GM12878 (cell line): ENCODE data around the gene RPL10. TPM values are rescaled to one million over a fixed set of nuclear protein-coding genes. Genes with fewer than 3 reads are reported as not detected.
A peak's percentile ranks its signal among the peaks of the same experiment; 100 is the strongest.
"Not testable (repeated sequence)": the region's sequence is repeated elsewhere in the genome, so short reads cannot be mapped to it uniquely, and the experiment has no call there.

ENCODE experiments used
- ATAC-seq: fragments of 200-7000 bp; cut with Tn5 transposase; 3 replicates; pipeline ENCODE4 v1.9.1; 2020; ENCODE audit warnings: mild to moderate bottlenecking, moderate library complexity
- BruUV-seq: library from RNA; stranded (reverse); fragments of 400-500 nt; replicated peaks from 2 replicates; lab custom pipeline; 2021; lab: Mats Ljungman, UMichigan
- CTCF ChIA-PET: fragments of 300-600 bp; sonication (Branson Sonifier 250); formaldehyde crosslinking; extraction: SDS; loops from one replicate; lab custom pipeline; 2021; ENCODE audit warnings: inconsistent platforms; lab: Yijun Ruan, JAX
- POLR2A ChIA-PET: fragments of 350-600 bp; formaldehyde crosslinking; extraction: SDS; loops from one replicate; lab custom pipeline; 2021; ENCODE audit warnings: inconsistent platforms; lab: Charles Lee
- RAD21 ChIA-PET: fragments of 300-600 bp; sonication (Branson Sonifier 250); formaldehyde crosslinking; loops from one replicate; lab custom pipeline; 2023; ENCODE audit warnings: antibody characterized with exemption; ENCODE audit not compliant: unreplicated experiment; lab: Charles Lee
- SMC1A ChIA-PET: fragments of 300-600 bp; sonication (Branson Sonifier 250); formaldehyde crosslinking; loops from one replicate; lab custom pipeline; 2023; ENCODE audit not compliant: unreplicated experiment, uncharacterized antibody; lab: Charles Lee
- DNase-seq: peaks from one replicate; pipeline ENCODE4 v3.0.0-alpha.2; 2011; ENCODE audit warnings: low read depth, low spot score
- FAIRE-seq: peaks from 3 replicates; lab custom pipeline; 2011; peaks lifted over from hg19 to GRCh38; lab: Jason Lieb, UNC
- H2AFZ ChIP-seq: 2 replicates; pipeline ENCODE4 v1.6.0; 2011; ENCODE audit warnings: low read depth, low read length, control low read depth; ENCODE audit not compliant: control insufficient read depth
- H3K27ac ChIP-seq: 2 replicates; pipeline ENCODE4 v1.5.1; 2011; ENCODE audit warnings: control low read depth; ENCODE audit not compliant: control insufficient read depth, insufficient read depth
- H3K27me3 ChIP-seq, 2 experiments: replicated peaks in 1 of 2; 2 replicates each; pipeline versions ENCODE4 v1.6.0 to v1.6.1; 2011; ENCODE audit warnings: low read length in 1 of 2; ENCODE audit not compliant: control insufficient read depth in 2 of 2, insufficient read depth in 2 of 2
- H3K36me3 ChIP-seq, 2 experiments: 2 replicates each; pipeline ENCODE4 v1.5.1; 2011; ENCODE audit warnings: low read length in 1 of 2; ENCODE audit not compliant: control insufficient read depth in 2 of 2, insufficient read depth in 2 of 2
- H3K4me1 ChIP-seq: 2 replicates; pipeline ENCODE4 v1.6.1; 2011; ENCODE audit warnings: mild to moderate bottlenecking, low read length, moderate library complexity, mixed read lengths; ENCODE audit not compliant: control insufficient read depth, insufficient read depth
- H3K4me2 ChIP-seq: 2 replicates; pipeline ENCODE4 v1.6.0; 2011; ENCODE audit warnings: control low read depth; ENCODE audit not compliant: control insufficient read depth, insufficient read depth
- H3K4me3 ChIP-seq: fragments of 200-600 bp; sonication (generic); 2 replicates; pipeline ENCODE4 v1.5.1; 2016
- H3K79me2 ChIP-seq: 2 replicates; pipeline ENCODE4 v1.6.0; 2011; ENCODE audit warnings: low read length; ENCODE audit not compliant: control insufficient read depth, insufficient read depth
- H3K9ac ChIP-seq: 2 replicates; pipeline ENCODE4 v1.8.0; 2011; ENCODE audit warnings: low read length, control low read depth, mixed read lengths; ENCODE audit not compliant: control insufficient read depth, insufficient read depth
- H3K9me3 ChIP-seq: replicated peaks from 3 replicates; pipeline ENCODE4 v1.5.1; 2011; ENCODE audit warnings: mild to moderate bottlenecking, low read length; ENCODE audit not compliant: control insufficient read depth, insufficient read depth
- H4K20me1 ChIP-seq: 2 replicates; pipeline ENCODE4 v1.6.0; 2011; ENCODE audit not compliant: control insufficient read depth, insufficient read depth
- WGBS: methylation state at CpG from one replicate; pipeline ENCODE4 v1.1.6; 2016; ENCODE audit warnings: low lambda C conversion rate; ENCODE audit not compliant: insufficient replicate concordance, insufficient coverage; ENCODE audit errors: missing lambda C conversion rate; 5-methylcytosine and 5-hydroxymethylcytosine counted together
- in situ Hi-C: fragments of 300-500 bp; cut with MboI; formaldehyde crosslinking; loops from 9 replicates; pipeline ENCODE4 v1.14.3; 2018; ENCODE audit warnings: mixed read lengths
- intact Hi-C: fragments of 100-400 bp; cut with micrococcal nuclease; formaldehyde crosslinking; loops from one replicate; pipeline ENCODE4 v1.14.2; 2022; ENCODE audit not compliant: unreplicated experiment
- polyA plus RNA-seq, 11 experiments: library from polyadenylated mRNA; depleted of rRNA in 4 of 11; unstranded in 6 of 11; stranded (reverse) in 5 of 11; fragments of >200 nt; fragmentation: Nextera tagmentation in 4 of 11; fragmentation: Illumina TruSeq in 1 of 11; extraction: Ambion mirVana in 4 of 11; extraction: Trizol in 1 of 11; gene quantifications; 1 replicate in 1 of 11; 2 replicates in 10 of 11; pipeline versions ENCODE4 v1.2.1 to v1.2.3, GENCODE V29; 2011 to 2016; ENCODE audit warnings: inconsistent platforms in 2 of 11, missing spikeins in 2 of 11, low read depth in 1 of 11
- total RNA-seq, 4 experiments: library from RNA; depleted of rRNA in 3 of 4; stranded (reverse); fragments of >200 nt in 3 of 4; fragmentation: Illumina TruSeq in 1 of 4; extraction: Trizol in 1 of 4; gene quantifications; 2 replicates each; pipeline versions ENCODE4 v1.2.1 to v1.2.3, GENCODE V29; 2013 to 2021

RPL10 gene
- total and polyA plus RNA-seq, 10 of the 15 experiments (the other 5 are each of a cell fraction or from before 2014, with no cell fraction given) = 1,938 to 7,222 (median 4,494) TPM

DNA sequence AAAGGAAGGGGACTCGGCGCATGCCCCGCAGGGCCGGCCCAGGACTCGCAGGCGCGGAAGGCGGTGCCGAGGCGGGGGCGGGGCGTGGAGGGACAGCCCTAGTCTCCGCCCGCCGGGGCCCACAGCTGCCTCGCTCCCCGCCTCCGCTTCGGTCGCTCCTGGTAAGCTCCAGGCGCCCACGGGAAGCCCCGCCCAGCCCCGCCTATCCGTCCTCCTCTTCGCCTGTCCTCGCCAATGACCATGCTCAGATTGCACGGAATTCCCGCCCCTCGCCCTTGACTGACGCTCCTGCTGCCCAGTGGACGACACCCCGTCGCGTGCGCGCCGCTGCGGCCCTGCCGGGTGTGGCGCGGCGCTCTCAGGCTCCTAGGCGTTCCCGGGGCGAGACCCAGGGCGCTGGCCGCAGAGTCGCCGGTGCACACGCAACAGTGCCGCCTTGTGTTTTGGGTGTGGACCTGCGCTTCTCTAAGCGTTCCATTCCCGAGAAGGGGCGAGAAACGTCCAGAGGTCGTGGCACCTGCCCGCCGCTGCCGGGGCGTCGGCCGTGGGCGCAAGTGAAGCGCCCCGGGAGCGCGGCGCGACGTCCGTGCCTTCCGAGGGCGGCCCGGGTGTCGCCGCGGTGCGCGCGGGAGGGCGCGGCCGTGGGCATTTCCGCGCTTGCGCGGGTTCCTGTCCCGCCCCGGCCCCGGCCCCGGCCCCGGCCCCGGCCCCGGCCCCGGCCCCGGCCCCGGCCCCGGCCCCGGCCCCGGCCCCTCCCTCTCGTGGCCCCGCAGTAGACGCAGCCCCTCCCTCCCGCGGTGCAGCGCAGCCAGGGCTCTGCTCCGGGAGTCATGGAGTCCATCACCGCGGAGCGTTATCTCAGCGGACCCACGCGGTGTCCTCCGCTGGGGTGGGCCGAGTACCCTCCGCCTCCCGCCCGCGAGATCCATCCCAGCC is 8.1 kb upstream of the RPL10 start:
- H3K27me3 ChIP-seq, CTCF ChIA-PET, H3K9me3 ChIP-seq, H3K36me3 ChIP-seq, SMC1A ChIA-PET, BruUV-seq, POLR2A ChIA-PET, H2AFZ ChIP-seq, H3K4me1 ChIP-seq, intact Hi-C loops, H3K4me2 ChIP-seq, H3K9ac ChIP-seq, DNase-seq, H4K20me1 ChIP-seq, in situ Hi-C loops, H3K27ac ChIP-seq, H3K79me2 ChIP-seq, H3K4me3 ChIP-seq, RAD21 ChIA-PET: not testable (repeated sequence)
- FAIRE-seq (peak; percentile 97), ATAC-seq (peak; percentile 75)
- no CpG with 5 or more reads among the region's 121 CpGs for WGBS

- H3K9ac ChIP-seq, H3K27ac ChIP-seq, in situ Hi-C loops: not testable (repeated sequence)
These were observed 1.8 kb upstream of the RPL10 start for GRCh38 chrX:154396363-154396762.

More at GRCh38 chrX:154396363-154396762, 1.8 kb upstream of the RPL10 start:
- CTCF ChIA-PET = interaction anchor here (0.9 to 2.1 kb wide), 2 partner anchors 23 to 129 kb away, joined by 3 to 9 read pairs; no protein-coding TSS in a partner anchor
- H4K20me1 ChIP-seq, RAD21 ChIA-PET, H3K4me2 ChIP-seq, BruUV-seq, DNase-seq, H2AFZ ChIP-seq, ATAC-seq, FAIRE-seq, H3K27me3 ChIP-seq, H3K4me1 ChIP-seq, H3K9me3 ChIP-seq, SMC1A ChIA-PET, H3K4me3 ChIP-seq: not testable (repeated sequence)
- POLR2A ChIA-PET = interaction anchor here (1.1 kb wide), 1 partner anchor 120 kb away, joined by 4 read pairs; no protein-coding TSS in a partner anchor
- WGBS = 88% methylated on average over 15 of the region's 17 CpGs
- peaks cover 10 to 12% of the 10 kb centered on the region in 2 experiments for H3K36me3 ChIP-seq
- intact Hi-C loops = loop anchor here (5.0 kb wide), 1 partner anchor 41 kb away; the partner anchor contains the start of gene GDI1
- peaks cover 29% of the 10 kb centered on the region for H3K79me2 ChIP-seq
